Type B pancreatic cell (in vitro differentiated cells): ENCODE results near the gene GRIK4. TPM values are rescaled to one million over a fixed set of nuclear protein-coding genes. Genes with fewer than 3 reads are reported as not detected.

Experiments used
- DNase-seq: peaks from one replicate; pipeline ENCODE4 v3.0.0; 2021; ENCODE audit warnings: mixed read lengths; ENCODE audit not compliant: unreplicated experiment; ENCODE audit errors: extremely low spot score
- H3K27ac Mint-ChIP-seq: 2 replicates; pipeline ENCODE4 v1.8.0; 2021; ENCODE audit warnings: mild to moderate bottlenecking, mixed read lengths
- H3K27me3 Mint-ChIP-seq: 2 replicates; pipeline ENCODE4 v1.8.0; 2021; ENCODE audit warnings: mixed read lengths
- H3K36me3 Mint-ChIP-seq: 2 replicates; pipeline ENCODE4 v1.8.0; 2021; ENCODE audit warnings: mixed read lengths
- H3K4me1 Mint-ChIP-seq: one replicate; pipeline ENCODE4 v1.8.0; 2021; ENCODE audit warnings: mixed read lengths; ENCODE audit not compliant: unreplicated experiment
- H3K4me3 Mint-ChIP-seq: 2 replicates; pipeline ENCODE4 v1.8.0; 2021; ENCODE audit warnings: mild to moderate bottlenecking, mixed read lengths
- H3K9me3 Mint-ChIP-seq: 2 replicates; pipeline ENCODE4 v1.8.0; 2021; ENCODE audit warnings: mixed read lengths
- total RNA-seq: library from RNA; stranded (reverse); gene quantifications from 2 replicates; pipeline ENCODE4 v1.2.1, GENCODE V29; 2021; ENCODE audit warnings: low replicate concordance
- TF ChIP-seq, protein P1 (sequence below): fragments of 200-600 bp; sonication (generic); conservative IDR thresholded peaks from 2 replicates; pipeline ENCODE4 v1.5.0; 2021; ENCODE audit warnings: antibody characterized with exemption, mild to moderate bottlenecking

GRIK4 gene
- total RNA-seq, 1 donor from 2014 or later, result 0.72 TPM

GRCh38 chr11:120940160-120940848 lies 428.8 kb downstream of the GRIK4 start:
- H3K27me3 Mint-ChIP-seq, result peaks cover 29% of the 10 kb centered on the region
- H3K4me3 Mint-ChIP-seq, result no peak overlapping the region
- no peak overlapping the region for H3K27ac Mint-ChIP-seq
- peaks cover 9% of the 10 kb centered on the region for H3K9me3 Mint-ChIP-seq
- no peak for DNase-seq
- TF ChIP-seq, protein P1, sequence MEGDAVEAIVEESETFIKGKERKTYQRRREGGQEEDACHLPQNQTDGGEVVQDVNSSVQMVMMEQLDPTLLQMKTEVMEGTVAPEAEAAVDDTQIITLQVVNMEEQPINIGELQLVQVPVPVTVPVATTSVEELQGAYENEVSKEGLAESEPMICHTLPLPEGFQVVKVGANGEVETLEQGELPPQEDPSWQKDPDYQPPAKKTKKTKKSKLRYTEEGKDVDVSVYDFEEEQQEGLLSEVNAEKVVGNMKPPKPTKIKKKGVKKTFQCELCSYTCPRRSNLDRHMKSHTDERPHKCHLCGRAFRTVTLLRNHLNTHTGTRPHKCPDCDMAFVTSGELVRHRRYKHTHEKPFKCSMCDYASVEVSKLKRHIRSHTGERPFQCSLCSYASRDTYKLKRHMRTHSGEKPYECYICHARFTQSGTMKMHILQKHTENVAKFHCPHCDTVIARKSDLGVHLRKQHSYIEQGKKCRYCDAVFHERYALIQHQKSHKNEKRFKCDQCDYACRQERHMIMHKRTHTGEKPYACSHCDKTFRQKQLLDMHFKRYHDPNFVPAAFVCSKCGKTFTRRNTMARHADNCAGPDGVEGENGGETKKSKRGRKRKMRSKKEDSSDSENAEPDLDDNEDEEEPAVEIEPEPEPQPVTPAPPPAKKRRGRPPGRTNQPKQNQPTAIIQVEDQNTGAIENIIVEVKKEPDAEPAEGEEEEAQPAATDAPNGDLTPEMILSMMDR, result no peak
- H3K4me1 Mint-ChIP-seq, result no peaks in the 10 kb centered on the region
- peaks cover 5% of the 10 kb centered on the region for H3K36me3 Mint-ChIP-seq

- Mint-ChIP-seq H3K4me1 (no peaks in the 10 kb centered on the region), H3K27me3 (peaks cover 31% of the 10 kb centered on the region), H3K36me3 (peaks cover 5% of the 10 kb centered on the region), H3K9me3 (peaks cover 10% of the 10 kb centered on the region), H3K27ac (no peak overlapping the region), H3K4me3 (no peak overlapping the region)
- TF ChIP-seq, protein P1, result no peak
- DNase-seq, result no peak
Observed at GRCh38 chr11:120941000-120941399, 429.5 kb downstream of the GRIK4 start.

- DNase-seq, result no peak
- TF ChIP-seq, protein P1, result no peak
- Mint-ChIP-seq H3K4me3 (no peak overlapping the region), H3K27me3 (peaks cover 29% of the 10 kb centered on the region), H3K4me1 (no peaks in the 10 kb centered on the region), H3K27ac (no peak overlapping the region), H3K36me3 (peaks cover 5% of the 10 kb centered on the region), H3K9me3 (peaks cover 10% of the 10 kb centered on the region)
Observed at GRCh38 chr11:120942701-120943100, 431.2 kb downstream of the GRIK4 start.

DNA sequence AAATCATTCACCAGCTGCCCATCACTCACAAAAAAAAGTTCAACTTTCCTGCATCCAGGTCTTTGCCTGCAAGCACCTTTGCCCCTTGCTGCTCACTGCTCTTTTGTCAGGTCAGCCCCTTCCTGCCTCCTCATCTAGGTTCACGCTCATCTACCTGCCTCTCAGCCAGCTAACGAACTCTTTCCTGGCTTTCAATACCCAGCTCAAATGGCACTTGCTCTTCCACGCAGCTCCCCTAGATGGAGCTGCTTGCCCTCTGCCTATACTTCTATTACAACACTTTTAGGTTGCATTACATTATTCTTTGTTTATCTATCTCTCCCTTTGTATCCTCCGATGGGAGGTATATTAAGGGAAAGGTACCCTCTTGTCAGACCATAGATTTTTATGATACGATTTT lies 433.5 kb downstream of the GRIK4 start:
- no peak overlapping the region for H3K4me3 Mint-ChIP-seq
- H3K9me3 Mint-ChIP-seq, result peaks cover 10% of the 10 kb centered on the region
- peaks cover 5% of the 10 kb centered on the region for H3K36me3 Mint-ChIP-seq
- TF ChIP-seq, protein P1, result peak; percentile 41
- peaks cover 41% of the 10 kb centered on the region for H3K27me3 Mint-ChIP-seq
- H3K27ac Mint-ChIP-seq, result no peak overlapping the region
- H3K4me1 Mint-ChIP-seq, result no peaks in the 10 kb centered on the region
- no peak for DNase-seq

GRCh38 chr11:120950880-120951279 lies 439.3 kb downstream of the GRIK4 start:
- Mint-ChIP-seq H3K4me3 (no peak overlapping the region), H3K9me3 (no peaks in the 10 kb centered on the region), H3K27me3 (peaks cover 41% of the 10 kb centered on the region), H3K27ac (no peak overlapping the region), H3K4me1 (peaks cover 7% of the 10 kb centered on the region), H3K36me3 (no peaks in the 10 kb centered on the region)
- DNase-seq, result no peak
- TF ChIP-seq, protein P1, result no peak
